H1 (cell line): ENCODE results near the gene SLC12A7. TPM values are rescaled to one million over a fixed set of nuclear protein-coding genes. Genes with fewer than 3 reads are reported as not detected.

Experiments
- CBX8 ChIP-seq: fragments of 300-800, 300-1000 bp; sonication (generic); IDR thresholded peaks from 2 replicates; pipeline ENCODE4 v1.7.1; 2016; ENCODE audit warnings: low read depth, low read length, borderline replicate concordance
- CEBPB ChIP-seq: IDR thresholded peaks from 2 replicates; pipeline ENCODE4 v1.6.1; 2012; ENCODE audit warnings: low read depth, low read length
- KDM5A ChIP-seq: fragments of 200-600 bp; IDR thresholded peaks from 2 replicates; pipeline ENCODE4 v1.7.1; 2012; ENCODE audit warnings: mild to moderate bottlenecking, low read length, inconsistent platforms, mixed read lengths
- RXRA ChIP-seq: IDR thresholded peaks from 2 replicates; pipeline ENCODE4 v1.6.1; 2011; ENCODE audit warnings: low read depth, mild to moderate bottlenecking, low read length, moderate library complexity; ENCODE audit not compliant: insufficient read depth
- YY1 ChIP-seq: IDR thresholded peaks from 2 replicates; pipeline ENCODE4 v1.6.1; 2011; ENCODE audit warnings: low read depth, mild to moderate bottlenecking, low read length
- polyA plus RNA-seq, 7 experiments: library from polyadenylated mRNA; depleted of rRNA in 3 of 7; stranded (reverse) in 5 of 7; unstranded in 2 of 7; fragments of >200 nt in 5 of 7; fragments of 200-250 nt in 2 of 7; gene quantifications; 1 replicate in 5 of 7; 2 replicates in 1 of 7; 4 replicates in 1 of 7; pipeline versions ENCODE4 v1.2.1 to v1.2.3, GENCODE V29; 2011 to 2013; ENCODE audit warnings: missing spikeins in 2 of 7, mixed read lengths in 2 of 7
- total RNA-seq: library from RNA; stranded (reverse); fragmentation: NEBNext Ultra II Directional; extraction: Animal tissue kit (Norgen Biotek cat#: 25700); gene quantifications from 2 replicates; pipeline ENCODE4 v1.2.1, GENCODE V29; 2021
- TF ChIP-seq, protein P1 (sequence below): fragments of 300-600 bp; sonication (generic); IDR thresholded peaks from 2 replicates; pipeline ENCODE4 v1.7.1; 2012; ENCODE audit warnings: low read length, moderate library complexity, mild to moderate bottlenecking, inconsistent platforms; ENCODE audit not compliant: insufficient replicate concordance
- TF ChIP-seq, protein P2 (sequence below), 3 experiments: IDR thresholded peaks; 1 replicate in 2 of 3; 2 replicates in 1 of 3; pipeline versions ENCODE4 v1.5.1 to v1.6.1; 2011; ENCODE audit warnings: low read length in 3 of 3, mild to moderate bottlenecking in 3 of 3, inconsistent platforms in 2 of 3, low read depth in 1 of 3, moderate library complexity in 1 of 3; ENCODE audit not compliant: insufficient read depth in 1 of 3; ENCODE audit errors: control extremely low read depth in 1 of 3

SLC12A7 gene
- total and polyA plus RNA-seq, 2 of the 8 experiments (the other 6 are each of a cell fraction or from before 2014, with no cell fraction given): 23.5 to 39.7 TPM

DNA sequence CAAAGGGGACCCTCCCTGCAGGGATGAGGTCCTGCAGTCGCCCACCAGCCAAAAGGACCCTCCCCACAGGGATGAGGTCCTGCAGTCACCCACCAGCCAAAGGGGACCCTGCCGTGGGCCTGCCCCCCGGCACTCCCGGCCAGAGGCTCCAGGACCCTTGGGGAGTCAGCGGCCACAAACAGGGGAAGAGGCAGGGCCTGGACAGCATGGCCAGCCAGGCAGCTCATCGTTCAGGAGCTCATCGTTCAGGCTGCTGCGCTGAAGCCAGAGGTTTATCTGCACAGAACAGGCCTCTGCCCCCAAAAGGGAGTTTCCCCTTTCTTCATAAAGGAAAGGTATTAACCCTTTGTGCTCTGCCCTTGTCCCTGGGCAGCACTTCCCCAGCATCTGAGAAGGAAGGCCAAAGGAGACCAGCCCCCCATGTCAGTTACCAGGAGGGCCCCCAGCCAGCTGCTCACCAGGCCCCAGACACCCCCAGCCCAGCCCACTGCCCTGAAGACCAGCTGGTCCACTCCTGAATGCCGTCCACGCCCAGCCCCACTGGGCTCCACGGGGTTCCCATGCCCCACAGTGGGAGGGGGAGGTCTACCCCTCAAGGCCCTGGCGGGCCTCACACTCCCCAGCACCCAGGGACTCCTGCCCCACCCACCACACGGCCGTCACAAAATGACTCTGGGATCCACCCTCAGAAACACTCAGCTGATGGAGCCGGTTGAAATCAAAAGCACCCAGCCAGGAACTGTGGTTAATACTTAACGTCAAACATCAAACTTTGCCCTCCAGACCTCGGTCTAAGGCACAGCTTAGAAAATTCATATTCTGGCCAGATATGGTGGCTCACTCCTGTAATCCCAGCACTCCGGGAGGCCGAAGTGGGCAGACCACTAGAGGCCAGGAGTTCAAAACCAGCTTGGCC is 6.3 kb downstream of the SLC12A7 start (continued):
- TF ChIP-seq CEBPB: no peak
- TF ChIP-seq KDM5A: no peak
- TF ChIP-seq, protein P1, sequence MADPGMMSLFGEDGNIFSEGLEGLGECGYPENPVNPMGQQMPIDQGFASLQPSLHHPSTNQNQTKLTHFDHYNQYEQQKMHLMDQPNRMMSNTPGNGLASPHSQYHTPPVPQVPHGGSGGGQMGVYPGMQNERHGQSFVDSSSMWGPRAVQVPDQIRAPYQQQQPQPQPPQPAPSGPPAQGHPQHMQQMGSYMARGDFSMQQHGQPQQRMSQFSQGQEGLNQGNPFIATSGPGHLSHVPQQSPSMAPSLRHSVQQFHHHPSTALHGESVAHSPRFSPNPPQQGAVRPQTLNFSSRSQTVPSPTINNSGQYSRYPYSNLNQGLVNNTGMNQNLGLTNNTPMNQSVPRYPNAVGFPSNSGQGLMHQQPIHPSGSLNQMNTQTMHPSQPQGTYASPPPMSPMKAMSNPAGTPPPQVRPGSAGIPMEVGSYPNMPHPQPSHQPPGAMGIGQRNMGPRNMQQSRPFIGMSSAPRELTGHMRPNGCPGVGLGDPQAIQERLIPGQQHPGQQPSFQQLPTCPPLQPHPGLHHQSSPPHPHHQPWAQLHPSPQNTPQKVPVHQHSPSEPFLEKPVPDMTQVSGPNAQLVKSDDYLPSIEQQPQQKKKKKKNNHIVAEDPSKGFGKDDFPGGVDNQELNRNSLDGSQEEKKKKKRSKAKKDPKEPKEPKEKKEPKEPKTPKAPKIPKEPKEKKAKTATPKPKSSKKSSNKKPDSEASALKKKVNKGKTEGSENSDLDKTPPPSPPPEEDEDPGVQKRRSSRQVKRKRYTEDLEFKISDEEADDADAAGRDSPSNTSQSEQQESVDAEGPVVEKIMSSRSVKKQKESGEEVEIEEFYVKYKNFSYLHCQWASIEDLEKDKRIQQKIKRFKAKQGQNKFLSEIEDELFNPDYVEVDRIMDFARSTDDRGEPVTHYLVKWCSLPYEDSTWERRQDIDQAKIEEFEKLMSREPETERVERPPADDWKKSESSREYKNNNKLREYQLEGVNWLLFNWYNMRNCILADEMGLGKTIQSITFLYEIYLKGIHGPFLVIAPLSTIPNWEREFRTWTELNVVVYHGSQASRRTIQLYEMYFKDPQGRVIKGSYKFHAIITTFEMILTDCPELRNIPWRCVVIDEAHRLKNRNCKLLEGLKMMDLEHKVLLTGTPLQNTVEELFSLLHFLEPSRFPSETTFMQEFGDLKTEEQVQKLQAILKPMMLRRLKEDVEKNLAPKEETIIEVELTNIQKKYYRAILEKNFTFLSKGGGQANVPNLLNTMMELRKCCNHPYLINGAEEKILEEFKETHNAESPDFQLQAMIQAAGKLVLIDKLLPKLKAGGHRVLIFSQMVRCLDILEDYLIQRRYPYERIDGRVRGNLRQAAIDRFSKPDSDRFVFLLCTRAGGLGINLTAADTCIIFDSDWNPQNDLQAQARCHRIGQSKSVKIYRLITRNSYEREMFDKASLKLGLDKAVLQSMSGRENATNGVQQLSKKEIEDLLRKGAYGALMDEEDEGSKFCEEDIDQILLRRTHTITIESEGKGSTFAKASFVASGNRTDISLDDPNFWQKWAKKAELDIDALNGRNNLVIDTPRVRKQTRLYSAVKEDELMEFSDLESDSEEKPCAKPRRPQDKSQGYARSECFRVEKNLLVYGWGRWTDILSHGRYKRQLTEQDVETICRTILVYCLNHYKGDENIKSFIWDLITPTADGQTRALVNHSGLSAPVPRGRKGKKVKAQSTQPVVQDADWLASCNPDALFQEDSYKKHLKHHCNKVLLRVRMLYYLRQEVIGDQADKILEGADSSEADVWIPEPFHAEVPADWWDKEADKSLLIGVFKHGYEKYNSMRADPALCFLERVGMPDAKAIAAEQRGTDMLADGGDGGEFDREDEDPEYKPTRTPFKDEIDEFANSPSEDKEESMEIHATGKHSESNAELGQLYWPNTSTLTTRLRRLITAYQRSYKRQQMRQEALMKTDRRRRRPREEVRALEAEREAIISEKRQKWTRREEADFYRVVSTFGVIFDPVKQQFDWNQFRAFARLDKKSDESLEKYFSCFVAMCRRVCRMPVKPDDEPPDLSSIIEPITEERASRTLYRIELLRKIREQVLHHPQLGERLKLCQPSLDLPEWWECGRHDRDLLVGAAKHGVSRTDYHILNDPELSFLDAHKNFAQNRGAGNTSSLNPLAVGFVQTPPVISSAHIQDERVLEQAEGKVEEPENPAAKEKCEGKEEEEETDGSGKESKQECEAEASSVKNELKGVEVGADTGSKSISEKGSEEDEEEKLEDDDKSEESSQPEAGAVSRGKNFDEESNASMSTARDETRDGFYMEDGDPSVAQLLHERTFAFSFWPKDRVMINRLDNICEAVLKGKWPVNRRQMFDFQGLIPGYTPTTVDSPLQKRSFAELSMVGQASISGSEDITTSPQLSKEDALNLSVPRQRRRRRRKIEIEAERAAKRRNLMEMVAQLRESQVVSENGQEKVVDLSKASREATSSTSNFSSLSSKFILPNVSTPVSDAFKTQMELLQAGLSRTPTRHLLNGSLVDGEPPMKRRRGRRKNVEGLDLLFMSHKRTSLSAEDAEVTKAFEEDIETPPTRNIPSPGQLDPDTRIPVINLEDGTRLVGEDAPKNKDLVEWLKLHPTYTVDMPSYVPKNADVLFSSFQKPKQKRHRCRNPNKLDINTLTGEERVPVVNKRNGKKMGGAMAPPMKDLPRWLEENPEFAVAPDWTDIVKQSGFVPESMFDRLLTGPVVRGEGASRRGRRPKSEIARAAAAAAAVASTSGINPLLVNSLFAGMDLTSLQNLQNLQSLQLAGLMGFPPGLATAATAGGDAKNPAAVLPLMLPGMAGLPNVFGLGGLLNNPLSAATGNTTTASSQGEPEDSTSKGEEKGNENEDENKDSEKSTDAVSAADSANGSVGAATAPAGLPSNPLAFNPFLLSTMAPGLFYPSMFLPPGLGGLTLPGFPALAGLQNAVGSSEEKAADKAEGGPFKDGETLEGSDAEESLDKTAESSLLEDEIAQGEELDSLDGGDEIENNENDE: no peak
- TF ChIP-seq, protein P2, sequence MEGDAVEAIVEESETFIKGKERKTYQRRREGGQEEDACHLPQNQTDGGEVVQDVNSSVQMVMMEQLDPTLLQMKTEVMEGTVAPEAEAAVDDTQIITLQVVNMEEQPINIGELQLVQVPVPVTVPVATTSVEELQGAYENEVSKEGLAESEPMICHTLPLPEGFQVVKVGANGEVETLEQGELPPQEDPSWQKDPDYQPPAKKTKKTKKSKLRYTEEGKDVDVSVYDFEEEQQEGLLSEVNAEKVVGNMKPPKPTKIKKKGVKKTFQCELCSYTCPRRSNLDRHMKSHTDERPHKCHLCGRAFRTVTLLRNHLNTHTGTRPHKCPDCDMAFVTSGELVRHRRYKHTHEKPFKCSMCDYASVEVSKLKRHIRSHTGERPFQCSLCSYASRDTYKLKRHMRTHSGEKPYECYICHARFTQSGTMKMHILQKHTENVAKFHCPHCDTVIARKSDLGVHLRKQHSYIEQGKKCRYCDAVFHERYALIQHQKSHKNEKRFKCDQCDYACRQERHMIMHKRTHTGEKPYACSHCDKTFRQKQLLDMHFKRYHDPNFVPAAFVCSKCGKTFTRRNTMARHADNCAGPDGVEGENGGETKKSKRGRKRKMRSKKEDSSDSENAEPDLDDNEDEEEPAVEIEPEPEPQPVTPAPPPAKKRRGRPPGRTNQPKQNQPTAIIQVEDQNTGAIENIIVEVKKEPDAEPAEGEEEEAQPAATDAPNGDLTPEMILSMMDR (IDR thresholded peaks at IDR 0.05; ENCODE audit: control extremely low read depth in 1 of 3, insufficient read depth in 1 of 3, low read depth in 1 of 3, low read length in 3 of 3): no peak
- no peak for TF ChIP-seq CBX8
- no peak for TF ChIP-seq YY1
- no peak for TF ChIP-seq RXRA
